Posterior vena cava (tissue), 2 donors: ENCODE data around the gene MYLK4. TPM values are rescaled to one million over a fixed set of nuclear protein-coding genes. Genes with fewer than 3 reads are reported as not detected.
A peak's percentile ranks its signal among the peaks of the same experiment; 100 is the strongest.

Source experiments
- DNase-seq: peaks from one replicate; pipeline ENCODE4 v3.0.0-alpha.2; 2020; ENCODE audit warnings: low spot score
- intact Hi-C, 2 donors: fragments of 100-400 bp; cut with DNase I; formaldehyde crosslinking; loops; one replicate each; pipeline versions ENCODE4 v1.14.1 to v1.14.2; 2022 to 2023
- total RNA-seq, 2 donors: library from RNA; stranded (reverse); fragmentation: NEBNext Ultra II Directional; extraction: Animal tissue kit (Norgen Biotek cat#: 25700); gene quantifications; one replicate each; pipeline ENCODE4 v1.2.1, GENCODE V29; 2021
- donor health status: DM: yes; HTN: yes; CAD: no.
- donor health status: DM: yes; HTN: yes; CAD: no.

MYLK4 gene
- total RNA-seq, 2 donors from 2014 or later = 0.67 to 0.74 TPM

DNA sequence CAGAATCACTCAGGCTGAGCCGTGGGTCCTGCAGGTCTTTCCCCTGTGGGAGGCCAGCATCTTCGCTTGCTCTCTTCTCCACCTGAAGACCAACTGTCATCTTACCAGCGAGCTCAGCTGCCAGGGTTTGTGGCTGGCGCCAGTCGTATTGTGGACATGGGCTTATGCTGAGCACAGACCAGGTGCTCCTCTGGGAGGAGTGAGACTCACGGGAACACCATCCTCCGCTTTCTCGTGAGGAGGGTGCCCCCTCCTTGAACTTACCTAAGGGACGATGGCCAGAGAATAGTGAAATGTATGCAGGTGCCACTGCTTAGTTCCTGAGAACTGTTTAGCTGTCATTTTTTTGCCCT is 31.6 kb upstream of the MYLK4 start:
- DNase-seq = no peak
- intact Hi-C loops = no loop called here

- no peak for DNase-seq
- intact Hi-C loops = no loop called here
These were observed 31.1 kb upstream of the MYLK4 start for GRCh38 chr6:2781685-2782355.

DNA sequence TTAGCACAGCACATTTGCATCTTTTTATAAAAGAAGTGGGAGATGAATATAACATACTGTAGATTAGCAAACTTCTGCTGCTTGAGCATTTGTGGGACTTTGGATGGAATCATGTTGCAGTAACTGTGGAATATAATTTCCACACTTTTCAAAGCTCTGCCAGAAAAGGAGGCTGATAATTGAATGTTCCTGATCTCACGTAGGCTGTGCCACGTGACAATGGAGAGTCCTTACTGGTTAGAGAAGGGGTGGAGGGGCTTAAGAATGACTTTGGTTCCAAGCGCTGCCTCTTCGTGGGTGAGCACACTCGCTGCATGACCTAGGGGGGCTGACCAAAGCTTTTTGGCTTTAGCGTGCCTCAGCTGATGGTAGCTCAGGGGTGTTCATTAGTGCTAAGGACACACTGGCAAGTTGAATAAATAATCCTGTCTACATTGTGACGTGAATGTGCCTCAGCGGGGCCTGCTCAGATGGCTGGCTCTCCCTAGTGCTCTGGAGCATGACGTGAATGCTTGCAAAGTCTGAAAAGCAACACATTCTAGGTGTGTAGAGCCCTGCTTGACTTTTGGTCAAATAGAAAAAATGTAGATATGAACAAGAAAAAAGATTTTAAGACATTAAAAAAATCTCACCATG is 29.5 kb upstream of the MYLK4 start:
- DNase-seq = no peak
- intact Hi-C loops = no loop called here

- DNase-seq = no peak
- intact Hi-C loops = loop anchor here in 1 of 2 donors (1.0 kb wide), 1 partner anchor 46 kb away; no protein-coding TSS in a partner anchor
These were observed 26.5 kb upstream of the MYLK4 start for GRCh38 chr6:2777249-2777648.

DNA sequence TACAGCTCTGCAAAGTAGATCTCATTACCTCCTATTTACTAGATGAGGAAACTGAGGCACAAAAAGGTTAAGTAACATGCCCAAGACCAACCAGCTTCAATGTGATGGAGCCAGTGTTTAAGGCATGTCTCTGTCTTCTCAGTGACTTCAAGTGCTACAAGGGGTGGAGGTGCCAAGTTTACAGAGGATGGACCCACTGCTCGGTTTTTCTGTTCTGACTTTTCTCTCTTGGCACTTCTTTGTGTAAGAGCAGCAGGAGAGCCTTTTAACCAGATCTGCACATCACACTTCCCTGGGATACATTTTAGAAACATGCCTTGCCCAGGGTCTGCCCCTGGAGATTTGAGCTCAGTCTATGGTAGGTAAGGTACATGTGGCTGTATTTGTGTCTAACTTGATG is 24.3 kb upstream of the MYLK4 start:
- intact Hi-C loops = no loop called here
- DNase-seq = no peak

DNA sequence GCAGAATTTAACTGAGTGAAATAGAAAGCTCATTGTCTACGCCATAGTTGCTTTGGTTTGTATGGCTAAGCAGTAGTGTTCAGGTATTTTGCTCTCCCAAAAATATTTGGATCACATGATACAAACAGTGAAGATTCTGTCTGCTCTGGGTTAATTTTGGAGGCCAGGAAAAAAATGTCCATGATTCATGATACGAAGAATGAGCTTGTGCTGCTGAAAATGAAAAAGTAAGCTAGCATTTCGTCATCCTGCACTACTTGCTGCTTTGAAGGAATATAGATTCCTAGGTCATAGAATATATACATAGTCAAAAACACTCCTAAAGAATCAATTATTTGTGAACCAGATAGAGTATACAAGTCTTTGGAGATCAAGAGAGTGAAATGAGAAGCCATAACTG is 22.7 kb upstream of the MYLK4 start:
- intact Hi-C loops = no loop called here

GRCh38 chr6:2772840-2773239 is 22.1 kb upstream of the MYLK4 start:
- no peak for DNase-seq
- intact Hi-C loops = no loop called here

More for the DNA sequence above, 22.7 kb upstream of the MYLK4 start:
- DNase-seq = no peak

DNA sequence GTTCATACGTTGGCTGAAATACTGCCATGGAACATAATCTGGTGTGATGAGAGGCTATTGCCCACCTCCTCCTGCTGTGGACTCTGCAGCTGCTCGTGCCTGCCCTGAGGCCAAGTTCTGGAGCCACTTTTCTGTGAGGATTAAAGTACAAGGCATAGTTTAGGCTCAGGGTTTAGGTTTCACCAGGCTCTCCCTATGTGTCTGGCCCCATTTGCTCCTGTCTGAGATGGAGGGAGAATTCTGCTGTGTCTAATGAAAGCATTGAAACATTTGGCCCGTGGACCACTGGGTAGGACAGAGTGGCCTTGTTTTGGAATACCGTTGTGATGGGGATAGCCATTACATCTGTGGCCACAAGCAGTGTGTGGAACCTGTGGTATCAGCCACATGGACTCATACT is 20.4 kb upstream of the MYLK4 start:
- no peak for DNase-seq
- intact Hi-C loops = no loop called here

- intact Hi-C loops = no loop called here
- DNase-seq = no peak
These were observed 19.4 kb upstream of the MYLK4 start for GRCh38 chr6:2770171-2770570.

- DNase-seq = no peak
- intact Hi-C loops = no loop called here
These were observed 18.0 kb upstream of the MYLK4 start for GRCh38 chr6:2768696-2769095.

- intact Hi-C loops = no loop called here
These were observed 17.2 kb upstream of the MYLK4 start for GRCh38 chr6:2767657-2768524.

GRCh38 chr6:2766767-2767656 is 16.3 kb upstream of the MYLK4 start:
- intact Hi-C loops = no loop called here
- DNase-seq = no peak

More at GRCh38 chr6:2767657-2768524, 17.2 kb upstream of the MYLK4 start:
- no peak for DNase-seq

DNA sequence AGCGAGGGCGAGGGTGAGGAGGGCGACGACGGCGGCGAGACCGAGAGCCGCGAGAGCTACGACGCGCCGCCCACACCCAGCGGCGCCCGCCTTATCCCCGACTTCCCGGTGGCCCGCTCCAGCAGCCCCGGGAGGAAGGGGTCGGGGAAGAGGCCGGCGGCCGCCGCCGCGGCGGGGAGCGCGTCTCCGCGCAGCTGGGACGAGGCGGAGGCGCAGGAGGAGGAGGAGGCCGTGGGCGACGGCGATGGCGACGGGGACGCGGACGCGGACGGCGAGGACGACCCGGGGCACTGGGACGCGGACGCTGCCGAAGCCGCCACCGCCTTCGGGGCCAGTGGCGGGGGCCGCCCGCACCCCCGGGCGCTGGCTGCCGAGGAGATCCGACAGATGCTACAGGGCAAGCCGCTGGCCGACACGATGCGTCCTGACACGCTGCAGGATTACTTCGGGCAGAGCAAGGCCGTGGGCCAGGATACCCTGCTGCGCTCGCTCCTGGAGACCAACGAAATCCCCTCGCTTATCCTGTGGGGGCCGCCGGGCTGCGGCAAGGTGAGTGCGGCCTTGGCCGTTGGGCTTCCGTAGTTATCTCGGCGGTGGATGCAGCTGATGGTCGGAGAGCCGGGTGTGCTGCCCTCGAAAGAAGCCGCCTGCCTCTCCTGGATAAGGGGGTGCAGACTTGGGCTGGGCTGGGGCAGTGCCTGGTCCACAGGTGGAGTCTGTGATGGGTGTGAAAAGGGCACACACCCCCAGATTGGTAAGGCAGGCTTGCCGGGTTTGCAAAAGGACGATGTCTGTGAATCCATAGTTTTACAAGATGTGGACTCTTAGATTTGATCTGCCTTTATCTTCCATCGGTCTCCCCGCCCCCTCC is 15.4 kb upstream of the MYLK4 start:
- DNase-seq = peak; percentile 86
- intact Hi-C loops = no loop called here

DNA sequence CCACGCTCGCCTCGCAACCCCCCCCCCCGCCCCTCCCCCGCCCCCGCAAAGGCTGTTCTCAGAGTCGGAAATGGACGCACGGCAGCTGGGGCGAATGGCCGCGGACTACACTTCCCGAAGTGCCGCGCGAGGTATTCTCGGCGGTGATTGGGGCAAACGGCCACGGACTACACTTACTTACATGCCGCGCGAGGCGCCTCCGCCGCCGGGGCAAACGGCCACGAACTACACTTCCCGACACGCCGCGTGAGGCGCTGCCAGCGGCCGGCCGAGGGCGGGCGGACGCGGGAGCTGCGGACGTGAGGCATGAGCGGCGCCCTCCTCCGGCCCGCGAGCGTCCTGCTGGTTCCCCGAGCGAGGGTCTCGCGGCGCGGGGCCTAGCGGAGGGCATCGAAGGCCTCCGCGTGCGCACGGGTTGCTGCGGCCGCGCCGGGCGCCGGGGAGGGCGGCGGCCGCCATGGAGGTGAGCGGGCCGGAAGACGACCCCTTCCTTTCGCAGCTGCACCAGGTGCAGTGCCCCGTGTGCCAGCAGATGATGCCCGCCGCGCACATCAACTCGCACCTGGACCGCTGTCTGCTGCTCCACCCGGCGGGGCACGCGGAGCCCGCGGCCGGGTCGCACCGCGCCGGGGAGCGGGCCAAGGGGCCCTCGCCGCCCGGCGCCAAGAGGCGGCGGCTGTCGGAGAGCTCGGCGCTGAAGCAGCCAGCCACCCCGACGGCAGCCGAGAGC is 14.6 kb upstream of the MYLK4 start, which contains the start of gene WRNIP1:
TSS of gene WRNIP1 (plus strand) at position 228 of the 730 bp plus-strand sequence. CDS start at position 458, 230 bp downstream.
- peak; percentile 100 for DNase-seq
- intact Hi-C loops = no loop called here

DNA sequence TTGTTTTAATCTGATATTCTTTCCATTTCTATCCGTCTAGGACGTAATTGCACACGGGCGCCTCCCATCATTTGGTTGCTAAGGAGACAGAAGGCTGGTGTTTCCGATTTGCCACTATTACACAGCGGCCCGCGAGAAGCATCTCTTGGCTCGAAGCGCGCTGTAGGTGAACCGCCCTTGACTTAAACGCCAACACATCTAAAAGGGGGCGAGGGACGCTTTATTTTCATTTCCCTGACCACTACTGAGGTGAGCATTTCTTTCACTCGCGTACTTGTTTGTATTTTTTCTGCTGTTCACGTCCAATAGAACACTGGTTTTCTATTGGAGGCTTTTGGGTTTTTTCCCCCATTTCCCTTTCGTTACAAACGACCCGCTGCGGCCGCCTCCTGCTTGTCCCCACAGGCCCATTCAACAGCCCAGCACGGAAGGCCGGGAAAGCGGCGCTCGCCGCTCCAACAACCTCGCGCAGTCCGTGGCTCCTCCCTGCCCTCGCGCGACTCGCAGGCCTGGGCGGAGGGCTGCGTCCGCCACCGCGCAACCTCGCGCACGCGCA is 14.0 kb upstream of the MYLK4 start:
- intact Hi-C loops = no loop called here
- DNase-seq = peak; percentile 90

GRCh38 chr6:2763876-2764540 is 13.3 kb upstream of the MYLK4 start:
- intact Hi-C loops = no loop called here
- DNase-seq = no peak

DNA sequence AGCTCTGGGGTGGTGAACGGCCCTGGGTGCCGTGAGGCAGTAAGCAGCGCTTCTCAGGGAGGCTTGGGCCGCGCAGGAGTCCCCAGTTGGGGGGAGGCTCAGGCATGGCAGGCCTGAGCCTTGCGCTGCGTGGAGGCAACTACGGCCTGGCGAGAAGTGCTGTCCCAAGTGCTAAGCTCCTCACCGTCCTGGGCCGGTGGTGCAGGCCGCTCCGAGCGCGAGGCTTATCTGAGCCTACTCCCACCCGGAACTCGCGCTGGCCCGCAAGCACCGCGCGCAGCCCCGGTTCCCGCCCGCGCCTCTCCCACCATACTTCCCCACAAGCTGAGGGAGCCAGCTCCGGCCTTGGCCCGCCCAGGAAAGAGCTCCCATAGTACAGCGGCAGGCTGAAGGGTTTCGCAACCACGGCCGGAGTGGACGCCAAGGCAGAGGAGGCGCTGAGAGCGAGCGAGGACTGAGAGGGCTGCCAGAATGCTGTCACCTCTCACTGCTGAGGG is 12.7 kb upstream of the MYLK4 start:
- peak; percentile 87 for DNase-seq
- intact Hi-C loops = no loop called here
